Measurements from ENCODE around the gene TBC1D8.
"Not testable (repeated sequence)": the region's sequence is repeated elsewhere in the genome, so short reads cannot be mapped to it uniquely, and the experiment has no call there.

Gene TBC1D8

GRCh38 chr2:101063352-101064124, 87.6 kb downstream of the TBC1D8 start:
- TF ChIP-seq POLR2A (IDR thresholded peaks at IDR 0.05; ENCODE audit: extremely low read depth, insufficient read length) = no peak
- no peak for TF ChIP-seq MAX (IDR thresholded peaks at IDR 0.05; ENCODE audit: low read depth, low read length)
- no peak for TF ChIP-seq CTCF (IDR thresholded peaks at IDR 0.05; ENCODE audit: low read depth, low read length)
- TF ChIP-seq MYC (IDR thresholded peaks at IDR 0.05; ENCODE audit: low read depth, low read length) = no peak
- DNase-seq (ENCODE audit: low read depth) = no peak
- no peak overlapping the region for H3K4me3 ChIP-seq (ENCODE audit: low read depth, low read length)

- TF ChIP-seq POLR2A (IDR thresholded peaks at IDR 0.05; ENCODE audit: extremely low read depth, insufficient read length) (no peak), CTCF (IDR thresholded peaks at IDR 0.05; ENCODE audit: low read depth, low read length) (no peak), MAX (IDR thresholded peaks at IDR 0.05; ENCODE audit: low read depth, low read length) (no peak), MYC (IDR thresholded peaks at IDR 0.05; ENCODE audit: low read depth, low read length) (no peak)
- DNase-seq (ENCODE audit: low read depth) = no peak
- H3K4me3 ChIP-seq (ENCODE audit: low read depth, low read length) = no peak overlapping the region
Observed at GRCh38 chr2:101058386-101058785, 92.8 kb downstream of the TBC1D8 start.

GRCh38 chr2:101057051-101057933, 93.9 kb downstream of the TBC1D8 start:
- H3K4me3 ChIP-seq (ENCODE audit: low read depth, low read length) = no peak overlapping the region
- TF ChIP-seq POLR2A (IDR thresholded peaks at IDR 0.05; ENCODE audit: extremely low read depth, insufficient read length) (no peak), MAX (IDR thresholded peaks at IDR 0.05; ENCODE audit: low read depth, low read length) (no peak), MYC (IDR thresholded peaks at IDR 0.05; ENCODE audit: low read depth, low read length) (no peak), CTCF (IDR thresholded peaks at IDR 0.05; ENCODE audit: low read depth, low read length) (no peak)
- no peak for DNase-seq (ENCODE audit: low read depth)

- H3K4me3 ChIP-seq (ENCODE audit: low read depth, low read length) = no peak overlapping the region
- DNase-seq (ENCODE audit: low read depth) = no peak
- TF ChIP-seq POLR2A (IDR thresholded peaks at IDR 0.05; ENCODE audit: extremely low read depth, insufficient read length) = no peak
- TF ChIP-seq MAX (IDR thresholded peaks at IDR 0.05; ENCODE audit: low read depth, low read length) = no peak
- no peak for TF ChIP-seq CTCF (IDR thresholded peaks at IDR 0.05; ENCODE audit: low read depth, low read length)
- TF ChIP-seq MYC (IDR thresholded peaks at IDR 0.05; ENCODE audit: low read depth, low read length) = no peak
Observed at GRCh38 chr2:101053117-101053516, 98.1 kb downstream of the TBC1D8 start.

- TF ChIP-seq CTCF (IDR thresholded peaks at IDR 0.05; ENCODE audit: low read depth, low read length) (no peak), MYC (IDR thresholded peaks at IDR 0.05; ENCODE audit: low read depth, low read length) (no peak), POLR2A (IDR thresholded peaks at IDR 0.05; ENCODE audit: extremely low read depth, insufficient read length) (no peak), MAX (IDR thresholded peaks at IDR 0.05; ENCODE audit: low read depth, low read length) (no peak)
- DNase-seq (ENCODE audit: low read depth) = no peak
- H3K4me3 ChIP-seq (ENCODE audit: low read depth, low read length) = no peak overlapping the region
Observed at GRCh38 chr2:101052147-101052546, 99.0 kb downstream of the TBC1D8 start.

GRCh38 chr2:101050886-101051285, 100.3 kb downstream of the TBC1D8 start:
- not testable (repeated sequence) for H3K4me3 ChIP-seq (ENCODE audit: low read depth, low read length); DNase-seq (ENCODE audit: low read depth)

Data from NB4 (cell line).